Measurements from ENCODE around the gene ANKRD12. TPM values are rescaled to one million over a fixed set of nuclear protein-coding genes. Genes with fewer than 3 reads are reported as not detected.

The ANKRD12 gene
- total RNA-seq, 2 experiments from 2014 or later: 65.9 to 66.5 TPM

DNA sequence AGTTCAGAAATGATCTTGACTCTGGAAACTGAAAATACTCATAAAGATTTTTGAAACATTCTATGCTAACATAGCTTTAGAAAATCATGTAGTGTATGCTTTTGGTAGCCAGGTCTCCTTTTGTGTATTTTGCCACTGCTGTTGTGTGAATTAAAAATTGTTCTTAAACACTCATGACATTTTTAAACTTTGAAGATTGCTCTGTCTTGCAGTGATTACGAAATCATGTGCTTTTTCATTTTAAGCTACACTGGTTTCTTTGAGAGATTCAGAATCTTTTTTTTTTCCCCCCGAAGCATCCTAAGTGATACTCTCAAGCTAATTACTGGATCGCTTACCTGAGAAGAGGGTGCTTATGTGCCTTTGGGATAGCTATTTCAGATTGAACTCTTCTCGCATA, 60.0 kb downstream of the ANKRD12 start:
- H3K4me1 ChIP-seq (ENCODE audit: insufficient read depth, low read length, poor library complexity, severe bottlenecking): no peaks in the 10 kb centered on the region
- CTCF ChIA-PET (ENCODE audit: unreplicated experiment): no interaction called here
- H3K36me3 ChIP-seq (ENCODE audit: insufficient read depth, low read length): peaks cover 30% of the 10 kb centered on the region
- no peak overlapping the region for H3K27ac ChIP-seq (ENCODE audit: low read depth, low read length, poor library complexity, severe bottlenecking)
- H3K79me2 ChIP-seq (ENCODE audit: insufficient read depth, low read depth, low read length): no peaks in the 10 kb centered on the region
- no peak overlapping the region for H3K4me2 ChIP-seq (ENCODE audit: low read length)
- BruUV-seq (replicated peaks): no TSS peak
- no peaks in the 10 kb centered on the region for H4K20me1 ChIP-seq (ENCODE audit: insufficient read depth, low read length)
- TF ChIP-seq, protein P1, sequence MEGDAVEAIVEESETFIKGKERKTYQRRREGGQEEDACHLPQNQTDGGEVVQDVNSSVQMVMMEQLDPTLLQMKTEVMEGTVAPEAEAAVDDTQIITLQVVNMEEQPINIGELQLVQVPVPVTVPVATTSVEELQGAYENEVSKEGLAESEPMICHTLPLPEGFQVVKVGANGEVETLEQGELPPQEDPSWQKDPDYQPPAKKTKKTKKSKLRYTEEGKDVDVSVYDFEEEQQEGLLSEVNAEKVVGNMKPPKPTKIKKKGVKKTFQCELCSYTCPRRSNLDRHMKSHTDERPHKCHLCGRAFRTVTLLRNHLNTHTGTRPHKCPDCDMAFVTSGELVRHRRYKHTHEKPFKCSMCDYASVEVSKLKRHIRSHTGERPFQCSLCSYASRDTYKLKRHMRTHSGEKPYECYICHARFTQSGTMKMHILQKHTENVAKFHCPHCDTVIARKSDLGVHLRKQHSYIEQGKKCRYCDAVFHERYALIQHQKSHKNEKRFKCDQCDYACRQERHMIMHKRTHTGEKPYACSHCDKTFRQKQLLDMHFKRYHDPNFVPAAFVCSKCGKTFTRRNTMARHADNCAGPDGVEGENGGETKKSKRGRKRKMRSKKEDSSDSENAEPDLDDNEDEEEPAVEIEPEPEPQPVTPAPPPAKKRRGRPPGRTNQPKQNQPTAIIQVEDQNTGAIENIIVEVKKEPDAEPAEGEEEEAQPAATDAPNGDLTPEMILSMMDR (conservative IDR thresholded peaks at IDR 0.05; ENCODE audit: low read length): no peak
- TF ChIP-seq EZH2phosphoT487 (IDR thresholded peaks at IDR 0.05; ENCODE audit: borderline replicate concordance, low read depth, low read length): no peak
- DNase-seq (ENCODE audit: low spot score): no peak
- no peak overlapping the region for H2AFZ ChIP-seq (ENCODE audit: low read length)
- no peaks in the 10 kb centered on the region for H3K9me3 ChIP-seq (ENCODE audit: low read length)
- no peak overlapping the region for H3K4me3 ChIP-seq (ENCODE audit: low read depth, low read length, poor library complexity, severe bottlenecking)
- intact Hi-C loops (cut with micrococcal nuclease; ENCODE audit: unreplicated experiment): no loop called here
- no peaks in the 10 kb centered on the region for H3K9me2 ChIP-seq (ENCODE audit: insufficient read depth, low read length)
- POLR2A ChIA-PET: interaction anchor here (1.0 kb wide), 1 partner anchor 12 kb away, joined by 3 read pairs; no protein-coding TSS in a partner anchor

DNA sequence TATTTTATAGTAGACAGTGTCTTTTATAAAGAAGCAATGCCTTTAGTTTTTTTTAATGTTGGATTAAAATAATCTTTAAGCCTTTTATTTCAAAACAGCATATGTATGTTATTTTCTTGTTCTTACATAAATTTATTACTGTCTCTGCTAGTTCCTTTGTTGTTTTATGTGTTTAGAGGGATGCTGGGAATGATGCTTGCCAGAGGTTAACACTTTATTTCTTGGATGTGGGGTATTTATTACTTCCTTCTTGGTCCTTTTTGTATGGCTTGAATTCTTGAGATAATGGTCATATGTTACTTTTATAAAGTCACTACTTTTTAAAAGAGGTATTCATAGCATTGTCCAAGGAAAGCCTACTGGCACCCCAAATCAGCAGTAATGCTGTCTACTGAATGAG, 63.1 kb downstream of the ANKRD12 start:
- BruUV-seq (replicated peaks): no TSS peak
- DNase-seq (ENCODE audit: low spot score): no peak
- Histone ChIP-seq H3K4me2 (ENCODE audit: low read length) (no peak overlapping the region), H2AFZ (ENCODE audit: low read length) (no peak overlapping the region), H4K20me1 (ENCODE audit: insufficient read depth, low read length) (no peaks in the 10 kb centered on the region), H3K4me1 (ENCODE audit: insufficient read depth, low read length, poor library complexity, severe bottlenecking) (no peaks in the 10 kb centered on the region), H3K79me2 (ENCODE audit: insufficient read depth, low read depth, low read length) (no peaks in the 10 kb centered on the region), H3K9me2 (ENCODE audit: insufficient read depth, low read length) (no peaks in the 10 kb centered on the region), H3K36me3 (ENCODE audit: insufficient read depth, low read length) (peaks cover 29% of the 10 kb centered on the region), H3K9me3 (ENCODE audit: low read length) (no peaks in the 10 kb centered on the region), H3K27ac (ENCODE audit: low read depth, low read length, poor library complexity, severe bottlenecking) (no peak overlapping the region), H3K4me3 (ENCODE audit: low read depth, low read length, poor library complexity, severe bottlenecking) (no peak overlapping the region)
- CTCF ChIA-PET (ENCODE audit: unreplicated experiment): no interaction called here
- intact Hi-C loops (cut with micrococcal nuclease; ENCODE audit: unreplicated experiment): no loop called here
- POLR2A ChIA-PET: interaction anchor here (1.2 kb wide), 1 partner anchor 16 kb away, joined by 3 read pairs; no protein-coding TSS in a partner anchor
- no peak for TF ChIP-seq EZH2phosphoT487 (IDR thresholded peaks at IDR 0.05; ENCODE audit: borderline replicate concordance, low read depth, low read length)
- TF ChIP-seq, protein P1 (conservative IDR thresholded peaks at IDR 0.05; ENCODE audit: low read length): no peak

DNA sequence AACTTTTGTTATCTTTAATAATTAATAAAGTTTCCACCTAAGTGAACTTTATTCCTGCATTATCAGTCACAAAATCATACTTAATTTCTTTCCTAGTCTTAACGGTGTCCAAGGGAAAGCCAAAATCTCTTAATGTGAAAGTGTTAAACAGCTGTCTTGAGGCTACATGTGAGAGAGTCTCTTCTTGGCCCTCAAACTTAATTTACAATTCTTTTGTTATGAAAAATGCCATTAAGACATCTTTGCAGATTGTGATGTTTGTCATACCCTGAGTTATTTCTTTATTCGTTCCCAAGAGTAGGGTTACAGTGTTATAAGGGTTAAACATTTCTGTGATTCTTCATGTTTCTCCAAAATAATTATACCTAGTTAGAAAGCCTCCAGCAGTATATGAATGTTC, 64.6 kb downstream of the ANKRD12 start:
- Histone ChIP-seq H3K9me3 (ENCODE audit: low read length) (no peaks in the 10 kb centered on the region), H3K4me2 (ENCODE audit: low read length) (no peak overlapping the region), H3K4me1 (ENCODE audit: insufficient read depth, low read length, poor library complexity, severe bottlenecking) (no peaks in the 10 kb centered on the region), H3K27ac (ENCODE audit: low read depth, low read length, poor library complexity, severe bottlenecking) (no peak overlapping the region), H3K9me2 (ENCODE audit: insufficient read depth, low read length) (no peaks in the 10 kb centered on the region), H3K4me3 (ENCODE audit: low read depth, low read length, poor library complexity, severe bottlenecking) (no peak overlapping the region), H3K79me2 (ENCODE audit: insufficient read depth, low read depth, low read length) (no peaks in the 10 kb centered on the region), H4K20me1 (ENCODE audit: insufficient read depth, low read length) (no peaks in the 10 kb centered on the region), H2AFZ (ENCODE audit: low read length) (no peak overlapping the region), H3K36me3 (ENCODE audit: insufficient read depth, low read length) (peaks cover 25% of the 10 kb centered on the region)
- POLR2A ChIA-PET: no interaction called here
- CTCF ChIA-PET (ENCODE audit: unreplicated experiment): interaction anchor here (0.6 kb wide), 1 partner anchor 192 kb away, joined by 3 read pairs; no protein-coding TSS in a partner anchor
- TF ChIP-seq, protein P1 (conservative IDR thresholded peaks at IDR 0.05; ENCODE audit: low read length): no peak
- TF ChIP-seq EZH2phosphoT487 (IDR thresholded peaks at IDR 0.05; ENCODE audit: borderline replicate concordance, low read depth, low read length): no peak
- no TSS peak for BruUV-seq (replicated peaks)
- DNase-seq (ENCODE audit: low spot score): no peak
- intact Hi-C loops (cut with micrococcal nuclease; ENCODE audit: unreplicated experiment): no loop called here
